GM18502 (cell line): ENCODE results near the gene EIF2B5.
"Not testable (repeated sequence)": the region's sequence is repeated elsewhere in the genome, so short reads cannot be mapped to it uniquely, and the experiment has no call there.

ENCODE experiments used
- ATAC-seq: cut with Tn5 transposase; IDR thresholded peaks from one replicate; pipeline ENCODE4 v1.9.1; 2021; ENCODE audit warnings: mild to moderate bottlenecking; ENCODE audit not compliant: unreplicated experiment, poor library complexity

The EIF2B5 gene

DNA sequence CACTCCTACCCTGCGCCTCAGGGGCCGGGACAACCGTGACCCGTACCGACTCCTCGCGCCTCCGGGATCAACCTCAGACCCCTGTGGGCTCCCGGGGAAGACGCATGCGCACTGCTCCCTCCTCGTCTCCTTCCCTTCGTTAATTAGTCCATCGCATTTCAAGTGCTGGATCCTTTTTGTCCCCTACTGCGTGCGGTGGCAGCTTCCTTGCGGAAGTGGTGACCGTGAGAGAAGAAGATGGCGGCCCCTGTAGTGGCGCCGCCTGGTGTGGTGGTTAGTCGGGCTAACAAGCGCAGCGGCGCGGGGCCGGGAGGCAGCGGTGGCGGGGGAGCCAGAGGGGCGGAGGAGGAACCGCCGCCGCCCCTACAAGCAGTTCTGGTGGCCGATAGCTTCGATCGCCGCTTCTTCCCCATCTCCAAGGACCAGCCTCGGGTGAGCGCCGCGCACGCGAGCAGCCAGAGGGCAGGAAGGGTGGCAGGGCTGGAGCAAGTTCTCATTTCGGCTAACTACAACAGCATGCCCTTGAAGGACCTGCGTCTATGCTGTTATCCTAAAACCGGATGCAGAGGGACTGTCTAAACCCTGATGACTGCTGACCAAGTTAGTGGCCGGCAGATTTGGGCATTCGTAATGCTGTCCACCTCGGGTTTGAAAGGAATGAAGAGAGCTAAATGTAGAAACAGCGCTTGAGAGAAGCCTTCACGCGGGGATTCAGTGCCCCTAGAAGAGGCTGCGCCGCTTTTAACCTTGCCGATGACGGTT is at the start of gene EIF2B5:
Gene EIF2B5, plus strand, starts transcription at position 210 of the 762 bp plus-strand sequence. Its CDS starts 28 bp downstream, at position 238.
- peak; percentile 88 for ATAC-seq

DNA sequence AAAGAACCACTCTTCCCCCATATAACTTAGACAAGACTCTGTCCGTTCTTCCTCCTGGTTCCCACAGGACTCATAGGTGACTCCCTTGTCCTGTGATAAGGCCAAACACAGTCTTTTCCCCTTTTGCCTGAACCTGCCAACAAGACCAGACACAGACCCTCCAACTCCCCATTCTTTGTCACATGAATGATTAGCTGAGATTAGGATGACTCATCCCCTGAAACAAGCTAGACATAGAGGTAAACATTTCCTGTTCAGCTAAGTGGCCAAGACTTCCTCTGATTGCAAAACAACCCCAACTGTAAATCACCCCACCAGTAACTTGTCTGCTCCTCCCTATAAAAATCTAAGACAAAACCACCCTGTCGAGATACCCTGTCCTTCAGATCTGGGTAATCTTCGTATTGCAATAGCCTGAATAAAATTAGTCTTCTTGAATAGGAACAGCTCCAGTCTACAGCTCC is 49.7 kb upstream of the EIF2B5 start:
- ATAC-seq, result no peak

DNA sequence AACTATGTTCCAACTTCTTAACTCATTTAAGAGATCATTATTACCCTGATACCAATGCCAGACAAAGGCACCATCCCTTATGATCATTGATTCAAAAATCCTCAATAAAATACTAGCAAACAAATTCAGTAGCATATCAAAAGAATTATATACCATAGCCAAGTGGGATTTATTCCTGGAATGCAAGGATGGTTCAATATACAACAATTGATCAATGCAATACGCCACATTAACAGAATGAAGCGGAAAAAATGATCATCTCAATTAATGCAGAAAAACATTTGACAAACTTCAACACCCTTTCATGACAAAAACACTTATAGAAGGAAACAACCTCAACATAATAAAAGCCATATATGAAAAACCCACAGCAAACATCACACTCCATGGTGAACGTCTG is 43.0 kb upstream of the EIF2B5 start:
- no peak for ATAC-seq

DNA sequence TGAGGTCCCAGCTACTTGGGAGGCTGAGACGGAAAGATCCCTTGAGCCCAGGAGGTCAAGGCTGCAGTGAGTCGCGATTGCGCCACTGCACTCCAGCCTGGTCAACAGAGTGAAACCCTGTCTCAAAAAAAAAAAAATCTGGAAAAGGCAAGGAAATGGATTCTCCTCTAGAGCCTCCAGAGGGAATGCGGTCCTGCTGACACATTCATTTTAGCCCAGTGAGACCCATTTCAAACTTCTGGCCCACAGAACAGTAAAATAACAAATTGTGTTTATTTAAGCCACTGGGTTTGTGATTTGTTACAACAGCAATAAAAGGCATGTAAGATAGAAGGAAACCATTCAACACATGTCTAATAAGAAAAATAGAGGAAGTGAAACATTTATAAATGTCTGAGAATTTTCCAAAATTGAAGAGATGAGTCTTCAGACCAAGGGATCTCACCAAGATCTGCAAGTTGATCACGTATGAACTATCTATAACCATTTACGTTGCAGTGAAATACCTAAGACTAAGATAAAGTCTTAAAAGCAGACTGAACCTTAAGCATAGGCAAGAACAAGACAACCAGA is 38.3 kb upstream of the EIF2B5 start, which contains the start of gene HTR3E:
Gene HTR3E, plus strand, starts transcription at position 254 of the 573 bp plus-strand sequence. CDS start 466 bp downstream, outside the sequence.
- ATAC-seq, result no peak

DNA sequence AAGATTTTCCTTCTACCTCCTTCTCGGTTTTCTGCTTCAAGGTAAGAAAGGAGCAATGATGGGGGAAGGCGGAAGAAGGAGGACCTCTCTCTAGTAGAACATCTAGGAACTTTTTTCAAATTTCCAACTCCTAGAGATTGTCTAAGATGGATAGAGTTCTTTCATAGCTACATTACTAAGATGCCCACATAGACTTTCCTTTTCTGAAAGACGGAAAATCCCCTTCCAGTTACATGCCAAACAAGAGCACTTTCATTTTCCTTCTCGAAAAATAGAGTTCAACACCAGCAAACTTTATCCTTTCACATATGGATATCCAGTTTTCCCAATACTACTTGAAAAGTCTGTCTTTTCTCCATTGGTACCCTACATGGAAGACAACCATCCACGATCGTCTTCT is 37.6 kb upstream of the EIF2B5 start:
- ATAC-seq, result no peak

DNA sequence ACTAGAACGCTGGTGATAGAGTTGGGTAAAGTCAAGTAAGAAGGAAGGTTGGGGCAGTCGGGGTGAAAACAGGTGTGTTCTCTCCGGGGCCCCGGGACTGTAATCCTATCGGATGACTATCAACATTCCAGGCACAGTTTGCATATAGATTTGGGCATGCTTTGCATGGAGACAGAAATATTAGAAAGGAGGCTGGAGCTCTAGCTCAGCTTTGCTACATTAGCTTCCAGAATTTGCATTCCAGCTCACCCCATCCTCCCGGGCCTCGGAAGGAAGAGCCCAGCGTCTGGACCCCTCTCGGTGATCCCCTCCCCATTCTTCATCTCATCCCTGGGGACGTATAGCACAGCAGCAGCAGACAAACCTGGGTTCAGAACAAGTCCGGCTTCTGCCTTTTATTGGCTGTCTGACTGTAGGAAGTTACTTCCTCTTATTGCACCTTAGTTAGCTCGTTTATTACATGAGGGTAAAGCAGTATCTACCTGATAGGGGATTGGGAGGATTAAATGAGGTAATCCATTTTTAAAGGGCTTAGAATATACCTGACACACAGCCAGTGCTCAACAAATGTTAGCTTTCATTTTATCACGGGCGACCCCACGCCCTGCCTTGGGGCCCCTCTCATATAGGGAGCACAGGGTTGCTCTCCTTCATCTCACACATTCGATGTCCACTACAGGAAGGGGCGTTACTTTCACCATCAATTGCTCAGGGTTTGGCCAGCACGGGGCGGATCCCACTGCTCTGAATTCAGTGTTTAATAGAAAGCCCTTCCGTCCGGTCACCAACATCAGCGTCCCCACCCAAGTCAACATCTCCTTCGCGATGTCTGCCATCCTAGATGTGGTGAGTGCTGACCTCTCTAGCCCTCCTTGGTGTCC is 35.1 kb upstream of the EIF2B5 start:
- no peak for ATAC-seq

DNA sequence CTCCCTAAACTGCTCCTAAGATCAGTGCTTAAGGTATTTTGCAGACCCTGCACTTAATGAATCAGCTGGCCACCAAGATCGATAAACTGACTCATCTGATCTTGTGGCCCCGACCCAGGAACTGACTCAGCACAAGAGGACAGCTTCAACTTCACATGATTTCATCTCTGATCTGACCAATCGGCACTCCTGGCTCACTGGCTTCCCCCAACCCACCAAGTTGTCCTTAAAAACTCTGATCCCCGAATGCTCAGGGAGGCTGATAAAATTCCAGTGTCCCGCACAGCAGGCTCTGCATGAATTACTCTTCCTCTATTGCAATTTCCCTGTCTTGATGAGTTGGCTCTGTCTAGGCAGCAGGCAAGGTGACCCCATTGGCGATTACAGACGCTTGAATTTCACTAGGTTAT is 24.8 kb upstream of the EIF2B5 start:
- ATAC-seq, result no peak

DNA sequence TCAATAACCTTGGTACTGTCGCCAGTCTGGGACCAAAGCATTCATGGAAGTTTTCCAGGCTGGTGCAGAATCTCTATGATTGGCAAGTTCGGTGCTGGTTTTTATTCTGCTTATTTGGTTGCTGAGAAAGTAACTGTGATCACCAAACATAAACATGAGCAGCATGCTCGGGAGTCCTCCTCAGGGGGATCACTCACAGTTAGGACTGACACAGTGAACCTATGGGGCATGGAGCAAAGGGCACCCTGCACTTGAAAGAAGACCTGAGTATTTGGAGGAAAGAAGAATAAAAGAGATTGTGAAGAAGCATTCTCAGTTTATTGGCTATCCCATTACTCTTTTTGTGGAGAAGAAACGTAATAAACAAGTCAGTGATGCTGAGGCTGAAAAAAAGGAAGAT is 19.1 kb upstream of the EIF2B5 start:
- ATAC-seq, result no peak

DNA sequence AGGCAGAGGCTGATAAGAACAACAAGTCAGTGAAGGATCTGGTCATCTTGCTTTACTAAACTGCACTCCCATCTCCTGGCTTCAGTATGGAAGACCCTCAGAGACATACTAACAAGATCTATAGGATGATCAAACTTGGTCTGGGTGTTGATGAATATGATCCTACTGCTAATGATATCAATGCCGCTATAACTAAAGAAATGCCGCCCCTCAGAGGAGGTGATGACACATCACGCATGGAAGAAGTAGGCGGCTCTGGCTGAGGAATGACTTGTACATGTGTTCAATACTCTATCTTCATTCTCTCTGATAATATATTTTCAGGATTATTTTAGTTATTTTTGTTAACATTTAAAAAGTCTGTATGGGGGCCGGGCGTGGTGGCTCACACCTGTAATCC is 17.5 kb upstream of the EIF2B5 start:
- ATAC-seq, result no peak

DNA sequence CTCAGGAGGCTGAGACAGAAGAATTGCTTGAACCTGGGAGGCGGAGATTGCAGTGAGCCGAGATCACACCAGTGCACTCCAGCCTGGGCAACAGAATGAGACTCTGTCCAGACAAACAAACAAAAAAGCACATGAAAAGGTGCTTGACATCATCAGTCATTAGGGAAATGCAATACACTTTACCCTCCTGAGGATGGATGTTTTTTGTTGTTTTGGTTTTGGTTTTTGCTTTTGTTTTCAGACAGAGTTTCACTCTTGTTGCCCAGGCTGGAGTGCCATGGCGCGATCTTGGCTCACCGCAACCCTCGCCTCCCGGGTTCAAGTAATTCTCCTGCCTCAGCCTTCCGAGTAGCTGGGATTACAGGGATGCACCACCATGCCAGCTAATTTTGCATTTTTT is 14.1 kb upstream of the EIF2B5 start:
- not testable (repeated sequence) for ATAC-seq

DNA sequence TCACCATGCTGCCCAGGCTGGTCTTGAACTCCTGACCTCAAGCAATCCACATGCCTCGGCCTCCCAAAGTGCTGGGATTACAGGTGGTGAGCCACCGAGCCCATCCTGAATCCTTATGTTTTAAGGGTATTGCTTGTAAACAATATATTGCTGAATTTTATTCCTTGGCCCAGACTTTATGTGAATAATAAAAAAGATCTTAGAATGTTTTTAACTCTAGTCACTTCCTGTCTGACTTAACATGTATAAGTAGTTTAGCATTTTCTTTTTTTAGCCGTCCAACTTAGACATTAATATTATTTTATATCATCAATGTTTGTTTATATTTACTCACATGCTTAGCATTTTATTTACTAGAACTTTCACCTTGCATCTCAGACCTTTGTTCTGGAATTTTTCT is 9.2 kb upstream of the EIF2B5 start:
- no peak for ATAC-seq

DNA sequence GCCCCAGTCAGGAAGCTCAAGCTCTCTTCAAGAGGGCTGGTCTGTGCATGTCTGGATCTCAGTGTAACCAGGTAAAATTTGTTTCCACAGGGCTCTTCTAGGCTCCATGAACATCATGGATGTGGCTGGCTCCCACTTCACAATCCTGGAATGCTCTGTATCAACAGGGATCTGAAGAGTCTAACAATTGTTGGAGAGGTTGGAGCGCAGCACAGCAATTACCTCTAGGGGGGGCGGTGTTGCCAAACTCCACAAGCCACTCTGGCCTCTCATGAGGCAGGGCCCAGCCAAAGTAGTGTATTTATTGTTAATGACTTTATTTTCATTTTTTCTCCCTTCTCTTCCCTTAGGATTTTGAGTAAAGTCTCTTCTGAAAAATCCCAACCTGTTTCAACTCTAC is 6.1 kb upstream of the EIF2B5 start:
- no peak for ATAC-seq

DNA sequence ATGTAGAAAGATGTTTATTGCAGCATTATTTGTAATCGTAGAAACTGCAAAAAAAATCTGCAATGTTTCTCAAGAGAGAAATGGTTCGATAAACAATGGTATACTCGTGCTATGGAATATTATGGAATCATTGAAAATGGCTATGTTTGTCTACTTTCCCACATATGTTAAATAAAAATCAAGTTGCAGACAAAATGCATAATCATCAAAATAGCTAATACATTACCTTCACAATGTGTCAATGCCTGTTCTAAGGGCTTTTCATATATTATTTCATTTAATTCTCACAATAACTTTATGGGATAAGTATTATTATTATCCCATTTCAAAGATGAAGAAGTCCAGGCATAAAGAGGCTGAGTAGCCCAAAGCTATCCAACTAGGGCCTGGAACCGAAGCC is 2.2 kb upstream of the EIF2B5 start:
- ATAC-seq, result no peak

DNA sequence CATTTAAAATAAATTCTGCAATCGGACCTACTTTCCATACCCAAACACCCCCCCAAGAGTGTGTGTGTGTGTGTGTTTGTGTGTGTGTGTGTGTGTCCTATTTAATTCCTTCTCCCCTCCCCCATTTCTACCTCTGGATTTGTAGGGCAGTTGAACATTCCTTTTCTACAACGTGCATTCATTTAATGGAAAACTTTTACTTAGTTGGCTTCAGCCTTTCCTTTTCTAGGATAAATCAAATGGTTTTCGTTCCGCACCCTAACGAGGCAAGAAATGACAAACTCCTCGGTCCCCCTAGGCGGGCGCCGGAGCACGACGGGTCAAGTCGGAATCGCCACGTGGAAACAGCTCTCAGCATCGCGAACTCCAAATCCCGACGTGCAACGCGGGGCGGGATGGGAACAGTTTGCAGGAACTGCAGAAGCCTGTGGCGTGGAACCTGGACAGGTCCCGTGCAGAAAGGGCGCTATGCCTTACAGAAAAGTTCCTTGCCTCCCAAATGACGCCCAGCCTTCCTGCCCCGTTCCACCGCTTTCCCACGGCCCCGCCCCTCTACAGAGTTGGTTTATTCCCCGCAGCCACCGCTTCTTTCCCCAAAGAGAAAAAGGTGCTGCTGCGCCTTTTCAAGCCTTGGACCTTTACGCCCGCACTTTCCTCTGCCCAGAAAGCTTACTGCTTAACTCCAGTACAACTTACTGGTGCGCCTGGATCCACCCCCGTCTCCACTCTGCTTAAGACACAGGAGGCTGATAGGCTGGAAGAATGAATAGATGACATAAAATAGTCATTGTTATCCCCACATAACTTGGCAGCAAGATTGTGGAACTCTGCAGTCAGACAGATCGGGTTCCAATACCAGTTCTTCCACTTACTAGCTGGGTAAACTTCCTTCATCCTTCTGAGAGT is 1.1 kb upstream of the EIF2B5 start:
- peak; percentile 10 for ATAC-seq

DNA sequence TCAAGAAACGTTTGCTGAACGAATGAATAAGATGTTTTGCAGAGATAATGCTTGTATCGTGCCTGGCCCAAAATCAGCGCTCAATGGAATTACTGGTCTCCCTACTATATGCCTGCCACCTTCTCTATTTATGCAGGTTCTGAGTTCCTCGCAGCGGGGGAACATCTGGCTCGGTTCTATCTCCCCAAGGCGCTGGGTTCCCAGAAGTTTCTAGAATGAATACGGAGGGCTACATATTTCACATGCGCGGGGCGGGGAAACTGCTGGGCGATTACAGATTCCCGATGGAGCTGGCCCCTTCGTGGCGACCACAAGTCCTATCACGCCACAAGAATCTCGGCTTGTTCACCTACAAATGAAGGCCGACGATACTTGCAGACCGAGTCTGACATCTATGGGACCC is 411 bp upstream of the EIF2B5 start:
- peak; percentile 18 for ATAC-seq

DNA sequence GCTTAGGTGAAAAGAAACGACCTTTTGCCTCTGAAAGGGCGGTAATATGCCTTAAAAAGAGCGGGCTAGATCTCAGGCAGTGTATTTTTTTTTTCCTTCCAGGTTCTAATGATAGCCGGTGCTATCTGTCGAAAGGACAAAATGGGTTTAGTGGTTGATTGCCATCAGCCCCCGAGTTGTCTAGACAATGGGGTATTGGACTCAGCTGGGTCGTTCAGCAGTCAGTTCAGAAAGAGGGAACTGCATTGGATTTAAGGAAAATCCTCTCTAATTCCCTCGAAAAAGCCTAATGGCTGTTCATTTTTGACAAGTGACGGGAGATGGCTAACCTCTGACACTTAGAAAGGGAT is 728 bp downstream of the EIF2B5 start:
- no peak for ATAC-seq

DNA sequence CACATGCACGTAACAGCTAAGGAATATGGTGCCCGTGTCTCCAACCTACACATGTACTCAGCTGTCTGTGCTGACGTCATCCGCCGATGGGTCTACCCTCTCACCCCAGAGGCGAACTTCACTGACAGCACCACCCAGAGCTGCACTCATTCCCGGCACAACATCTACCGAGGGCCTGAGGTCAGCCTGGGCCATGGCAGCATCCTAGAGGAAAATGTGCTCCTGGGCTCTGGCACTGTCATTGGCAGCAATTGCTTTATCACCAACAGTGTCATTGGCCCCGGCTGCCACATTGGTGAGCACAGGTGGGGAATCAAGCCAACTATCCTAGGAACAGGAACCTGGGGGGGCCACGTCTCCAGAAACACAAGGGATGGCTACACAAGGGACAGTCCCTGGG is 5.3 kb downstream of the EIF2B5 start:
- no peak for ATAC-seq

DNA sequence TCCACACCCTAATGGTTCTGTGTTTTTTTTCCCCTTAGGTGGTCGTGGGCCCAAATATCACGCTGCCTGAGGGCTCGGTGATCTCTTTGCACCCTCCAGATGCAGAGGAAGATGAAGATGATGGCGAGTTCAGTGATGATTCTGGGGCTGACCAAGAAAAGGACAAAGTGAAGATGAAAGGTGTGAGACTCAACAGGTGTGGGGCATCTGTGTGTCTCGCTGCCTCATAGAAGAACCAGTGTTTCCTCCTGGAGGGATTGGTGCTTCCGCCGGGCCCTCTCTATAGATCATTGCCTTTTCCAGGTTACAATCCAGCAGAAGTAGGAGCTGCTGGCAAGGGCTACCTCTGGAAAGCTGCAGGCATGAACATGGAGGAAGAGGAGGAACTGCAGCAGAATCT is 7.0 kb downstream of the EIF2B5 start:
- ATAC-seq, result no peak

DNA sequence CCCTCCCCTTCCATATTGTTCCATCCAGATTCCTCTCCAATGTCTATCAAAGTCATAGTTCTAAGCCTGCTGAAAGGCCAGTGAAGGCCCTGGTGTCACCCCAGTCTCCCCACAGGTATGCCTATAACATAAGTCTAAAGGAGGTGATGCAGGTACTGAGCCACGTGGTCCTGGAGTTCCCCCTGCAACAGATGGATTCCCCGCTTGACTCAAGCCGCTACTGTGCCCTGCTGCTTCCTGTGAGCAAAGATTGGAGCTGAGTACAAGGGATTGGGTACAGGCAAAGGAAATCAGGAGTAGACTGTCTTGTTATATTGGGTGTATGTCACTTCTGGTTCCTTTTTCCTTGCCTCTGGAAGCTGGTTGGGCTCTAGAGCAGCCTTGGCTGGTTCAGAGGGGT is 8.2 kb downstream of the EIF2B5 start:
- ATAC-seq, result no peak

DNA sequence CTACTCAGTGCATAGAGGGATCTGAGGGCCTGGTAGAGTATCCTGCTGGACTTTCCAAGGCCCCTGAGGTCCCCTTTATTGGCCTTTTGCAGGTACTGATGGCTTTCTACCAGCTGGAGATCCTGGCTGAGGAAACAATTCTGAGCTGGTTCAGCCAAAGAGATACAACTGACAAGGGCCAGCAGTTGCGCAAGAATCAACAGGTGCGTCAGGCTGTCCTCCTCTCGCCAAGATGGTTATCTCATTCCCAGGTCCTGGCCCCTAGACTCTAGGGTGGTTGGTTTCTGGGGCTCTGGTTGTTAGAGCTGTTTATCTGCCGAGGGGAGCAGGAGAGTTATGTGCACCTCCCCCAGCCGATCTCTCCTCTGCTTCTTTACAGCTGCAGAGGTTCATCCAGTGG is 9.3 kb downstream of the EIF2B5 start:
- no peak for ATAC-seq
